ENCODE results near the gene MBNL1.

MBNL1 gene

DNA sequence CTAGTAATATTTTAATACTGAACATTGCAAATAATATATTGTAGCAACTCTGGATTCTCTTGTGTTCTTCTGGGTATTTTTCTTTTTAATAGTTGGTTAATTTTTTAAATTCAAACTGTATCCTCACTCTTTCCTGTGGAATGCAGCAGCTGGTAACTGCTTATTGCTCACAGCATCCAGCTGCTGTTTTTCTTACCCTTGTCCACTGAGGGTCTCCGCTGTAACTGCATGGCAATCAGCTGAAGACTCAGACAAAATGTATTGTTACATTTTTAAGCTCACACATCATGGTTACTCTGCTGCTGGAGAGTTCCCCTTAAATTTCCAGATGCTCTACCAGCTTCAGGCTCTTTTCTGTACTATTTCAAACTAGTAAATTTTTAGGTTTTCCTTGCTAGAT lies 227.6 kb downstream of the MBNL1 start:
- DNase-seq = no peak
- TF ChIP-seq GATA1 (IDR thresholded peaks at IDR 0.05; ENCODE audit: low read depth, low read length) = no peak
- TF ChIP-seq POLR2A (IDR thresholded peaks at IDR 0.05; ENCODE audit: low read length) = no peak

DNA sequence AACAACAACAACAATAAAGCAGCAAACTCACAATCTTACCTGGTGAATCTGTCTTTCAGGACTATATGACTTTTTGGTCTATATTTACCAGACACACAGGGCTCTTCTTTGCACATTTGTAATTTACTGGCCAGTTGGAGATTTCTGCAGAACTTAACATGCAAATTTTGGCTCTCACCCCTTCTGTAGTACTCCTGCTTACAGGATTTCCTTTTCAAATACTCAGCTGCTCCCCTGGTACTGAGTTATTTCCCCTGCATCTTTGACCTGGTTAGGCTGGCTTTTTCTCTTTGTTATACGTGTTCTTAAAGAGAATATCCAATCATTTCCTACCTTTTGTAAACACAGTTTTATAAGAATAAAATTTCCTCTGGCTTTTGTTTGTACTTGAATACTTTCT lies 228.0 kb downstream of the MBNL1 start:
- no peak for DNase-seq

GRCh38 chr3:152497457-152497856 lies 228.7 kb downstream of the MBNL1 start:
- TF ChIP-seq POLR2A (IDR thresholded peaks at IDR 0.05; ENCODE audit: low read length) = no peak
- no peak for TF ChIP-seq GATA1 (IDR thresholded peaks at IDR 0.05; ENCODE audit: low read depth, low read length)
- no peak for DNase-seq

More for the DNA sequence above, 228.0 kb downstream of the MBNL1 start:
- TF ChIP-seq GATA1 (IDR thresholded peaks at IDR 0.05; ENCODE audit: low read depth, low read length) (no peak), POLR2A (IDR thresholded peaks at IDR 0.05; ENCODE audit: low read length) (no peak)

GRCh38 chr3:152497890-152498289 lies 229.2 kb downstream of the MBNL1 start:
- TF ChIP-seq POLR2A (IDR thresholded peaks at IDR 0.05; ENCODE audit: low read length) (no peak), GATA1 (IDR thresholded peaks at IDR 0.05; ENCODE audit: low read depth, low read length) (no peak)
- DNase-seq = no peak

DNA sequence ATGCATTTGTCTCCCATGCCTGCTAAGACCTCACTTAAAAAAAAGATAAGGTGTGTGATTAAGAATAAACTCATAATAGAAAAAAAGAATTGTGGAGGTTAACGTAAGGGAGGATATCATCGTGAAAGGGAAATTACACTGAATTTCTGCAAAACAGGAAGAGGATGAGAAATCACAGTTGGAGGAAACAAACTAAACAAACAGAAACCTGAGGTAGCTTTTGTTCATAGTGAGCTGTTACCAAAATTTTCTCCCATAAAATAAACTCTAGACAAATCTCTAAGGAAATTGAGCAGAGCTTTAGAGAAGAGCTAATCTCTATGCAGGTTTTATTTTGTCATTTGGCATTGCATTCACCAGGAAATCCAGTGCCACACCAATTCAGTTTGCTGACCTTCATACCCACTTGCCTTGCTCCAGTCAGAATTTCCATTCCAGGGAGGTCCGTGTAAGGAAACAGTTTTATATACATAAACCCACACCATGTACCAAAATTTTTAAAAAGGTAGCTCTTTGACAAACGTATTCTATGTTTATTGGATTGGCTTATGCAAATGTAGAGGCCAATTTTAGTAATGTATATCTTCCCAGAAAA lies 231.2 kb downstream of the MBNL1 start:
- no peak for DNase-seq

GRCh38 chr3:152505926-152506325 lies 237.2 kb downstream of the MBNL1 start:
- TF ChIP-seq GATA1 (IDR thresholded peaks at IDR 0.05; ENCODE audit: low read depth, low read length) = no peak
- TF ChIP-seq POLR2A (IDR thresholded peaks at IDR 0.05; ENCODE audit: low read length) = no peak
- no peak for DNase-seq

More for the DNA sequence above, 231.2 kb downstream of the MBNL1 start:
- TF ChIP-seq GATA1 (IDR thresholded peaks at IDR 0.05; ENCODE audit: low read depth, low read length) (no peak), POLR2A (IDR thresholded peaks at IDR 0.05; ENCODE audit: low read length) (no peak)

DNA sequence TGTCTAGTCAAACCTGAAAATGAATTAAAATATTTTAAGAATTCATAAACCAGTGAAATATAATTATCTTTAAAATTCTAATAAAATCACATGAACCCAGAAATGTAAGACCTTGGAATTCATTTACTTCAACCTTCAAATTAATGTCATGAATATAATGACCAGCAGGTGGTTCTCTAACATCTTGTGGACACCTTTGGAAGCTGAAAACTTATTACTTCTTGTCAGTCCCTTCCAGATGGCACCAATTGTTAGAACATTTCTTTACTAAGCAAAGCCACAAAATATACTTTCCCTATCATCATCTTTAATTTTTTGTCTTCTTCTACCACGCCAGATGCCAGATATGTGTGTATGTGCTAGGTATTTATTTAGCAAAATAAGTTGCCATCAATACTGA lies 240.0 kb downstream of the MBNL1 start:
- peak; percentile 35 to 52 for DNase-seq
- TF ChIP-seq POLR2A (IDR thresholded peaks at IDR 0.05; ENCODE audit: low read length) = no peak
- no peak for TF ChIP-seq GATA1 (IDR thresholded peaks at IDR 0.05; ENCODE audit: low read depth, low read length)

DNA sequence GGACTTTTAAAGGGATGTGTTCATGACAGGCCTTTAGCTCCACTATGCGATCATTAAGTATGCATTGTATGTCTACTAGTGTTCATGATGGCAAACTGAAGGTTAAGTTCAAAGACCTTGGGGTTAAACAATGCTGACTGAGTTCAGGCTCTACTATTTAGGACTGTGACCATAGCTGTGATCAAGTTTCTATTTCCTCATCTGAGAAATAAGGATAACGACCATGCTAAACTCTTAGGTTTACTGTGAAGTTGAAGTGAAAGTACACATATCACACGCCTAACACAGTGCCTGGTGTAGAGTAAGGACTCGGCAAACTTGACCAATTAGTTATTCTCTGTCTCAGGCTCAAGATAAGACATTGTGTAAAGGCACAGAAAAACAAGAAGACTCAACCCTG lies 243.2 kb downstream of the MBNL1 start:
- TF ChIP-seq POLR2A (IDR thresholded peaks at IDR 0.05; ENCODE audit: low read length) = no peak
- no peak for TF ChIP-seq GATA1 (IDR thresholded peaks at IDR 0.05; ENCODE audit: low read depth, low read length)
- no peak for DNase-seq

DNA sequence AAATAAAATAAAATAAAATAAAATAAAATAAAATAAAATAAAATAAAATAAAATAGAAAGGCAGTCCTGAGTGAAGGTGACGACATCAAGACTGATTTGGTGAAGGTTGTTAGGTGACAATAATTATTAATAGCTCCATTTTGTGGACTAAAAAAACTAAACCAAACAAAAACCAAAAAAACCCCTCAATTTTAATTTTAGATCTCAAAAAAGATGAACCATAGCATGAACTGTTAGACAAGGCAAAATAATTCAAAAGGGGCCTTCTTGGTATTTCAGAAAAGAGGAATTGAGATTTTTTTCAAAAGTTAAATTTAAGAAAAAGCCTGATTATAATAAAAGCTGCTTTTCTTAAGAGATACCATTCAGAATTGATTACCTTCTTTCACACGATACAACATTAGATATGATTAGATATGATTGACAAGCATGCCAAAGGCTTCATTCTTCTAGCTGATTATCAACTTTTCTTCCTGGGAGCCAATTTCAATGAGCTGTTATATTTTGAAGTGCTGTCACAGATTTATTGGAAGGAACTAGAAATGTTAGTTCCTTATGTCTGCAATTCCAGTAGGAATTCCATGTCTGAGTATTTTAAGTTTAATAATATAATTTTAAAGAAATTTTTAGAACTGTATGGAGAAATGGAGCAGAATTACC lies 244.7 kb downstream of the MBNL1 start:
- DNase-seq = no peak
- TF ChIP-seq GATA1 (IDR thresholded peaks at IDR 0.05; ENCODE audit: low read depth, low read length) (no peak), POLR2A (IDR thresholded peaks at IDR 0.05; ENCODE audit: low read length) (no peak)

All from erythroblast (primary cell).